AG09319 (cell line): ENCODE measurements around the gene AMHR2.
A peak's percentile ranks its signal among the peaks of the same experiment; 100 is the strongest.
"Not testable (repeated sequence)": the region's sequence is repeated elsewhere in the genome, so short reads cannot be mapped to it uniquely, and the experiment has no call there.

Experiments used
- DNase-seq: peaks from one replicate; pipeline ENCODE4 v3.0.0-alpha.2; 2010; ENCODE audit warnings: low read depth; ENCODE audit errors: extremely low read depth
- TF ChIP-seq, protein P1 (sequence below): IDR thresholded peaks from 2 replicates; pipeline ENCODE4 v1.5.1; 2011; ENCODE audit warnings: low read depth, mild to moderate bottlenecking, inconsistent platforms, low read length, moderate library complexity

The AMHR2 gene

GRCh38 chr12:53380794-53381730, 42.6 kb upstream of the AMHR2 start:
- TF ChIP-seq, protein P1, sequence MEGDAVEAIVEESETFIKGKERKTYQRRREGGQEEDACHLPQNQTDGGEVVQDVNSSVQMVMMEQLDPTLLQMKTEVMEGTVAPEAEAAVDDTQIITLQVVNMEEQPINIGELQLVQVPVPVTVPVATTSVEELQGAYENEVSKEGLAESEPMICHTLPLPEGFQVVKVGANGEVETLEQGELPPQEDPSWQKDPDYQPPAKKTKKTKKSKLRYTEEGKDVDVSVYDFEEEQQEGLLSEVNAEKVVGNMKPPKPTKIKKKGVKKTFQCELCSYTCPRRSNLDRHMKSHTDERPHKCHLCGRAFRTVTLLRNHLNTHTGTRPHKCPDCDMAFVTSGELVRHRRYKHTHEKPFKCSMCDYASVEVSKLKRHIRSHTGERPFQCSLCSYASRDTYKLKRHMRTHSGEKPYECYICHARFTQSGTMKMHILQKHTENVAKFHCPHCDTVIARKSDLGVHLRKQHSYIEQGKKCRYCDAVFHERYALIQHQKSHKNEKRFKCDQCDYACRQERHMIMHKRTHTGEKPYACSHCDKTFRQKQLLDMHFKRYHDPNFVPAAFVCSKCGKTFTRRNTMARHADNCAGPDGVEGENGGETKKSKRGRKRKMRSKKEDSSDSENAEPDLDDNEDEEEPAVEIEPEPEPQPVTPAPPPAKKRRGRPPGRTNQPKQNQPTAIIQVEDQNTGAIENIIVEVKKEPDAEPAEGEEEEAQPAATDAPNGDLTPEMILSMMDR, result no peak
- DNase-seq, result no peak

GRCh38 chr12:53381731-53382630, 41.7 kb upstream of the AMHR2 start:
- DNase-seq, result peak; percentile 51
- TF ChIP-seq, protein P1, result peak; percentile 42

DNA sequence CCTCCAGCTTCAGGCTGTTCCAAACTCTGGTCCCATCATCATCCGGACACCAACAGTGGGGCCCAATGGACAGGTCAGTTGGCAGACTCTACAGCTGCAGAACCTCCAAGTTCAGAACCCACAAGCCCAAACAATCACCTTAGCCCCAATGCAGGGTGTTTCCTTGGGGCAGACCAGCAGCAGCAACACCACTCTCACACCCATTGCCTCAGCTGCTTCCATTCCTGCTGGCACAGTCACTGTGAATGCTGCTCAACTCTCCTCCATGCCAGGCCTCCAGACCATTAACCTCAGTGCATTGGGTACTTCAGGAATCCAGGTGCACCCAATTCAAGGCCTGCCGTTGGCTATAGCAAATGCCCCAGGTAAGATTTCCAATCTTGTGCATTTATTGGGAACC, 40.4 kb upstream of the AMHR2 start:
- TF ChIP-seq, protein P1, result no peak
- DNase-seq, result no peak

- DNase-seq, result not testable (repeated sequence)
These were observed 37.3 kb upstream of the AMHR2 start for GRCh38 chr12:53386381-53386780.

- DNase-seq, result no peak
- TF ChIP-seq, protein P1, result no peak
These were observed 34.7 kb upstream of the AMHR2 start for GRCh38 chr12:53388932-53389331.

DNA sequence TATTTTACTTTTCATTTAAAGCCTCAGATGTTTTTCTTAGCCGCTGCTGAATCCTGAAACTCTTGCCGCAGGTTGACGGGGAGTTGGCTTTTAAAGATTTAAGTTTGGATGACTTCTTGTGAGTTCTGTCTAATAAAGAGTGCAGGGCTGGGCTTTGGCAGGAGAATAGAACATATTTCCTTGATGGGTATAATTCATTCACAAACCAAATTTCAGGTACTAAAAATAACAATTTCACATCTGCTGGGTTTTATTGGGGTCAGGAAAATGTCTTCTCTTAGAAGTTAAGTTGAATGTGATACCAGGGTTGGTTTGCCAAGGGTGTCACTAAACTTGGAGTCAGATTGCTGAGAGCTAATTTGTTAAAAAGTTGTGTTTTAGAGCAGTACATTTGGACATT, 34.0 kb upstream of the AMHR2 start:
- DNase-seq, result no peak
- TF ChIP-seq, protein P1, result no peak

GRCh38 chr12:53391724-53392123, 31.9 kb upstream of the AMHR2 start:
- TF ChIP-seq, protein P1, result no peak
- DNase-seq, result no peak
